ENCODE results near the gene PNPO.

Gene PNPO

GRCh38 chr17:47952171-47953021, 11.0 kb downstream of the PNPO start:
- no peak for DNase-seq

DNA sequence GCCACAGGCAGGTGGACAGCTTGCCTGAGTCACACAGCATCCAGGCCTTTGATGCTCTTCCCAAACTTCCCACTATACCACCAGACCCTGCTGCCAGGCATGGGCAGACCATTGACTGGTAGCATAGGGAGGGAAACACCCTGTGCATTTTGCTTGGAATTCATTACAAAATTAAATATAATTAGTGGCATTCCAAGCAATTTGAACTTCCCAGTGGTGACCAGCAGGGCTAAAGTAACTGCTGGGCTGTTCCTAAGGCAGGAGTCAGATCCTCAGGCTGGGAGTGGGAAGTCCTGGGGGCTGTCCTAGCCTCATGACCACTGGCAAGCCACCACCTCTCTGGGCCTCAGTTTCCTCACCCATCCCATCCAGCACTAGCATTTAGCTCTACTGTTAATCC, 12.5 kb downstream of the PNPO start:
- DNase-seq = no peak

GRCh38 chr17:47955497-47956461, 14.4 kb downstream of the PNPO start:
- DNase-seq = no peak

- no peak for DNase-seq
These were observed 15.6 kb downstream of the PNPO start for GRCh38 chr17:47956791-47957590.

DNA sequence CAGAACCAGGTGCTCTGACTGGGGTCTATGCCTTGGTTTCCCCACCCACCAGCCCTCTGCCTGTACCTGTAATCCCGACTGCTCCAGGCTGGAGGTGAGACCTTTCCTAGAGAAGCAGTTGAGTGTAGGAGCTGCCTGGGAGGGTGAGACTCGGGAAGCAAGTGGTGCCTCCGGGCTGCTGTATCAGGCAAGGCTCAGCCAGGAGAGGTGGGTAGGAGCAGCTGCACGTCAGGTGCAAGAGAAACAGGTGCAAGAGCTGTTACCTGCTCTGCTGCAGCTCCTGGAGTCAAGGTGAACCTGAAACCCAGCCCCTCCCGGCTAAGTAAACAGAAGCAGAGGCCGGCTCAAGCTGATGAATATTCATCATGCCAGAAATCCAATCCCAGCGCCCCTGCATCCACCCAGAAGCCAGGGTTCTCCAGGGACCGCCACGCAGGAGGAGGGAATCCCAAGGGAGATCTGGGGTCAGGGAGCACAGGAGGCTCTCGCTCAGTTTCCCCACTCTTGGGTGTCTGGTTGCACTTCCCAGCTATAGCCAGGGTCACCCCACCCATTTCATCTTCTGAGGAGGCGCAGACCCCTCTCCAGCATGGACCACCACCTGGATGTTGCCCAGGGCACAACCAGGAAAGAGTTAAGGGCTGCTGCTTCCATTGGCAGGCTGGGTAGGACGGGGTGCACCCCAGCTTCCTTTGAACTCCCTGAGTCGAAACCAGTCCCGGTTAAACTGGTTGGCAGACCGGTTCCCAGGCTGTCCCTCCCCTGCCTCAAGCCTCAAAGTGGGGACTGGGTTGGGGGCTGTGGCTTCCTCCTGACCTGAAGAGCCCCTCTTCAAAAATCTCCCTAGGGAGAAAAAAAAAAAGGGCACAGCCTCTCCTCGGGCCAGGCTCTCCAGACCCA, 16.5 kb downstream of the PNPO start, which contains the start of gene PRR15L:
PRR15L (minus strand) TSS at position 293 of the 900 bp plus-strand sequence. CDS start 4,649 bp downstream, outside the sequence.
- no peak for DNase-seq

DNA sequence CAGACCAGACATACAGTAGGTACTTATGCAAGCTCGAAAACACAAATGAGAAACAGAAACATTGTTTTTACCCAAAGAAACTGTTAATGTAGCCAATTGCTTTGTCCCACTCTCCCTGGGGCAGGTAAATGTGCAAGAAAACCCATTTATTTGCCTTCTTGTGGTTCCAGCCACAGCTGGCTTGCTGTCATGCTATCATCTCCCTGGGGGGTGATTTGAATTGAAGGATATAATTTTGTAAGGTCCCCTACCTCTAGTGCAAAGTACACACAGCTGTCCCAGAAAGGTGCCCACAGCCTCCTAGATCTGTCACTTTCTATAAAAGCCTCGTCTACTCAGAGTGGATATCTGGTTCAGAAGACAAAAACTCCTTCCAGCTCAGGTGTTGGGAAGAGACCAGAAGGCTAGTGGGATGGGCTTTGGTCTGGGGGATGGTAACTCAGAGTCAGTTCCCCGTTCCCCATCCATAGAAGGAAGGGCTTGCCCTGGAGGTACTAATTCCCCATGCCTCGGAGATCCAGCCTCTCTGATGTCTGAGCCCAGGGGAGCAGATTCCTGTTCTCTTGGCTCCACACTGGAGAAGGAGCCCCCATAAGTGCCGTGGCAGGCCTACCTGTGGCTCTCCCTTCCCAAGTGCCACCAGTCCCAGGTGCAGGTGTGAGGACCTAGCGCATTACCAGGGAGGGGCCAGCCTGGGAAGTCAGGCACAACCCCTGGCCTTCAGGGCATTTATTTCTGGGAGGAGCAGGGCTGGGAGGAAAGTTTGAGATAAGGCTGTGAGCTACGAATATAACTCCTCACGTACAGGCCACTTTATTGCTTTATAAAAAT, 18.7 kb downstream of the PNPO start:
- DNase-seq = no peak

- no peak for DNase-seq
These were observed 20.0 kb downstream of the PNPO start for GRCh38 chr17:47961406-47961805.

GRCh38 chr17:47962901-47963300, 21.5 kb downstream of the PNPO start:
- DNase-seq = no peak

DNA sequence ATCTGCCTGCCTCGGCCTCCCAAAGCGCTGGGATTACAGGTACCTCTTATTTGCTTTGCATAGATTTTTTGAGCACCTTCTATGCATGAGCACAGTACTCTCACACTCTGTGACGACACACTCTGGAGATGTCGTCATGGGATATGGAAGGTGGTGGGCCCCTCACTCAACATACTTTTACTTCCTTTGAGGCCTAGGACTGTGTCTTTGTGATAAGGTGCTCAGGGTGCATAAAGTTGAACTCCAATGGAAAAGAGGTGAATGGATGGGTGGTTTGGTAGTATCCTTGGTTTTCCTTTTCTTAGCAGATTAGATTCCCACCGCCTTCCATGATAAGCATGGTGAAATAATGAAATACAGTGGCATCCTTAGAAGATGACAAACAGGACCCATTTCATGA, 23.5 kb downstream of the PNPO start:
- DNase-seq = no peak

DNA sequence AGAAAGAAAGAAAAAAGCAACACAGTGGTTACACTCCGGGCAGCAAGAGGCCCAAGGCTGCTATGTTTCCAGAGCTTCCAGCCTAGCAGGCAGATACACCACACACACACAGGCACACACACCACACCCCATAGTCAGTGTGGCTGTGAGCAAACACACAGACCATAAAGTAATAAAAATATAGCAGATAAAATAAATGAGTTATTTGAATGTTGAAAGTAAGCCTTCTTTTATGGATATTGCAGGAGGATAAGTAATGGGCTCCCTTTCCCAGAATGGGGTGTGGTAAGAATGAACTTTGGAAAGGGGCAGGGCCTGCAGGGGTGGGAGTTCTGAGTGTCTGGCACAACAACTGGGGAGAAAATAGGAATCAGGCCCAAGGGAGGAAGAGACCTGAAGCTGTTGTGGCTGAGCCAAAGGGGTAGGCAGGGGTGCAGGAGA, 24.7 kb downstream of the PNPO start:
- DNase-seq = no peak

DNA sequence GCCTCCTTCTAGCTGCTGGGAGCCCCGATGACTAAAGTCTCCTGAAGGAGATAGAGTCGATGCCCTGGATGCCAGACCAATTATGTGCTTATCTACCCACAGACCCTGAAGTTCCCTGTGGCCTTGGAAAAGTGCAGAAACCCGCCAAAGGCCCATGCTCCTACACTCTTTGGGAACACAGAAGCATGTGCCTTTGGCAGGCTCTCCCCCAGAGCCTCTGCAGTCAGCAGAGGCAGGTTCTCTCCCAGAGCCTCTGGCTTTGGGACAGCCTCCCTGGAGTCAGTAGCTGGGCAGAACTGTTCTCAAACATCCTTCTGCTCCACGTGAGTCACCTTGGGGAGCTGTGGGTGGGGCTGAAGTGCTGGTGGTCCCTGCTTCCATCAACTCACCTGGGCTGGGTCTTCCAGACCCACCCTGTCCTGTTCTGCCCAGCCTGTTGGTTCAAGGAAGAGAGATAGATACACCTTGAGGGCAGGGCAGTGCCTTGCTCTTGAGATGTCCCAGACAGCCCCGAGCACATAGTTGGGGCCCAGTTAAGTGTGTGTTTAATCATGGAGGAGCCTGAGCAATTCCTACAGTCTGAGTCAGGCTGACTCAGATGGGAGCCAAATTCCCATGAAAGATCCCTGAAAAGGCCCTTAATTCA, 26.4 kb downstream of the PNPO start:
- no peak for DNase-seq

DNA sequence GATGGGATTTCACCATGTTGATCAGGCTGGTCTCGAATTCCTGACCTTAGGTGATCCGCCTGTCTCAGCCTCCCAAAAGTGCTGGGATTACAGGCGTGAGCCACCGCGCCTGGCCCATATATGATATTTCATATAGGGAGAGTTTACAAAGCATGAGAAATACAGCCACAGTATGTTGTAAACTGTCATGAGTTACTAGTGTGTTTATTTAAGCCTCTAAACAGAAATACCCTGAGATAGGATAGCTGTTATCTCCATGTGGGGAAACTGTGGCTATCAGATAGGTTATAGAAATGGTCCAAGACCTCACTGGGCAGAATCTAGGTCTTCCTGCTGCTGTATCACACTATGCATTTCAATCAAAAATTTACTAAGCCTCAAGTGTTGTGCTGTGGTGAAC, 27.5 kb downstream of the PNPO start:
- no peak for DNase-seq

DNA sequence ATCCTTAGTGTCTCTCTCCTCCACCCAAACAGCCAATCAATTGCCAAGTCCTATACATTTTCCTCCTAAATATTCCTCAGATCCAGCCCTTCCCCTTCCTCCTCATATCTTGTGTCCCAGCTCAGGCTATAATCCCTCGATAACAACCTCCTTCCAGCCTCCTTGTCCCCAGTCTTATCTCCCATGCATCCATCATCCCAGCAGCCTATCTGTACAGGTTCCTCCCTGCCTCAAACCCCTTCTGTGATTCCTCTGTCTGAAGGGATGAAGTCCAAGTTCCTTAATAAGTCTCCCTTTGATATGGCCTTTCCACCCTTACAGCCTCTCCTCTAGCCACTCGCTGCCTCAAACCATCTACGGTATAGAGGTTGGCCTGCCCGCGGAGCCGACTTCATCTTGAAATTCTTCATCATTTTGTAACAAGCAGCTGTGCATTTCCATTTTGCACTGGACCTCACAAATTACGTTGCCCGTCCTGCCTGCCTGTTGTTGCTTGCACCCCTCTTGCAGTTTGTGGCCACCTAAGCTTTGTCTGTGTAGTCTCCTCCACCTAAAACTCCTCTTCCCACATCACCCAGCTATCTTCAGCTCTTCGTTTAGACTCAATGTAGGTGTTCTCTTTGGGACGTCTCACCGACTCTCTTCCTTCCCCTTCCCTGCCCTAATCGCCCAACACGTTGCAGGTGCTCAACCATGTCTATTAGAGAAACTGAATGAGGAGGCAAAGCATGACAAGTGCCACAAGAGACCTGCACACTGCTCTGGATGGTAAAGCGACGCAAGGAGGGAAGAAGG, 28.8 kb downstream of the PNPO start:
- no peak for DNase-seq

GRCh38 chr17:47970725-47971499, 29.5 kb downstream of the PNPO start, which contains the start of gene CDK5RAP3:
CDK5RAP3 (plus strand) TSS chr17:47971113; CDS start chr17:47971147, 34 bp downstream.
- DNase-seq = peak; percentile 99

DNA sequence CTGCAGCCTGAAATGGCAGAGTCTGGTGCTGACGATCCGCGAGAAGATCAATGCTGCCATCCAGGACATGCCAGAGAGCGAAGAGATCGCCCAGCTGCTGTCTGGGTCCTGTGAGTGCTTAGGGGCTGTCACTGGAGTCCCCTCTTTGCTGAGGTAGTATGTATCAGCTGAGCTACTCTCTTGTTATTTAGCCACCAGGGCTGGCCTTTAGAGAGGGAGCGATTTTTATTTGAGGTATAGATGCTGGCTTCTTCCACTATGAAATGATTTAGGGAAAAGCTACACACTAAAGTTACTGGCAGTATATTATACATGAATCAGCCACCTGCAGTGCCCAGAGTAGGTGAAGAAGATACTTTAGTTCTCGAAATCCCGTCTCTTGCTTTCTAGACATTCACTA, 32.2 kb downstream of the PNPO start:
- no peak for DNase-seq

- DNase-seq = no peak
These were observed 33.9 kb downstream of the PNPO start for GRCh38 chr17:47975189-47975822.

DNA sequence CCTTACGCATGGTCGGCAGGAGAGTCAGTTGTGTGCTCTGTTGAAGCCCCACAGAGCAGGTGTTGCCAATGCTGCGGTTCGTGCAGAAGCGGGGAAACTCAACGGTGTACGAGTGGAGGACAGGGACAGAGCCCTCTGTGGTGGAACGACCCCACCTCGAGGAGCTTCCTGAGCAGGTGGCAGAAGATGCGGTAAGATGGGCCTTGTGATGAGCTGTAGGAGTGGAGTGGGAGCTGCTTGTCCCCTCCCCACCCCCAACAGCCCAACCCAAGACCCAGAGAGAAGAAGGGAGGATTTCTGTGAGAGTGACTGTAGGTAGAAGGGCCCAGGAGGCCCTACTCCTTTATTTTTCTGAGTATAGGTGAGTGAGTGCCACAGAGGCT, 34.4 kb downstream of the PNPO start:
- DNase-seq = no peak

GRCh38 chr17:47978324-47978723, 37.0 kb downstream of the PNPO start:
- DNase-seq = peak; percentile 67
